Skin of body (tissue), 2 donors: ENCODE measurements around the gene SEC24C. TPM values are rescaled to one million over a fixed set of nuclear protein-coding genes. Genes with fewer than 3 reads are reported as not detected.
"Not testable (repeated sequence)": the region's sequence is repeated elsewhere in the genome, so short reads cannot be mapped to it uniquely, and the experiment has no call there.

Experiments used
- DNase-seq: peaks from one replicate; lab custom pipeline; 2025; lab: John Stamatoyannopoulos, UW
- total RNA-seq: library from RNA; depleted of rRNA; stranded (reverse); fragments of >200 nt; gene quantifications from one replicate; pipeline ENCODE4 v1.2.3, GENCODE V29; 2014

Gene SEC24C, protein sequence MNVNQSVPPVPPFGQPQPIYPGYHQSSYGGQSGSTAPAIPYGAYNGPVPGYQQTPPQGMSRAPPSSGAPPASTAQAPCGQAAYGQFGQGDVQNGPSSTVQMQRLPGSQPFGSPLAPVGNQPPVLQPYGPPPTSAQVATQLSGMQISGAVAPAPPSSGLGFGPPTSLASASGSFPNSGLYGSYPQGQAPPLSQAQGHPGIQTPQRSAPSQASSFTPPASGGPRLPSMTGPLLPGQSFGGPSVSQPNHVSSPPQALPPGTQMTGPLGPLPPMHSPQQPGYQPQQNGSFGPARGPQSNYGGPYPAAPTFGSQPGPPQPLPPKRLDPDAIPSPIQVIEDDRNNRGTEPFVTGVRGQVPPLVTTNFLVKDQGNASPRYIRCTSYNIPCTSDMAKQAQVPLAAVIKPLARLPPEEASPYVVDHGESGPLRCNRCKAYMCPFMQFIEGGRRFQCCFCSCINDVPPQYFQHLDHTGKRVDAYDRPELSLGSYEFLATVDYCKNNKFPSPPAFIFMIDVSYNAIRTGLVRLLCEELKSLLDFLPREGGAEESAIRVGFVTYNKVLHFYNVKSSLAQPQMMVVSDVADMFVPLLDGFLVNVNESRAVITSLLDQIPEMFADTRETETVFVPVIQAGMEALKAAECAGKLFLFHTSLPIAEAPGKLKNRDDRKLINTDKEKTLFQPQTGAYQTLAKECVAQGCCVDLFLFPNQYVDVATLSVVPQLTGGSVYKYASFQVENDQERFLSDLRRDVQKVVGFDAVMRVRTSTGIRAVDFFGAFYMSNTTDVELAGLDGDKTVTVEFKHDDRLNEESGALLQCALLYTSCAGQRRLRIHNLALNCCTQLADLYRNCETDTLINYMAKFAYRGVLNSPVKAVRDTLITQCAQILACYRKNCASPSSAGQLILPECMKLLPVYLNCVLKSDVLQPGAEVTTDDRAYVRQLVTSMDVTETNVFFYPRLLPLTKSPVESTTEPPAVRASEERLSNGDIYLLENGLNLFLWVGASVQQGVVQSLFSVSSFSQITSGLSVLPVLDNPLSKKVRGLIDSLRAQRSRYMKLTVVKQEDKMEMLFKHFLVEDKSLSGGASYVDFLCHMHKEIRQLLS
- total RNA-seq: 39.4 TPM

DNA sequence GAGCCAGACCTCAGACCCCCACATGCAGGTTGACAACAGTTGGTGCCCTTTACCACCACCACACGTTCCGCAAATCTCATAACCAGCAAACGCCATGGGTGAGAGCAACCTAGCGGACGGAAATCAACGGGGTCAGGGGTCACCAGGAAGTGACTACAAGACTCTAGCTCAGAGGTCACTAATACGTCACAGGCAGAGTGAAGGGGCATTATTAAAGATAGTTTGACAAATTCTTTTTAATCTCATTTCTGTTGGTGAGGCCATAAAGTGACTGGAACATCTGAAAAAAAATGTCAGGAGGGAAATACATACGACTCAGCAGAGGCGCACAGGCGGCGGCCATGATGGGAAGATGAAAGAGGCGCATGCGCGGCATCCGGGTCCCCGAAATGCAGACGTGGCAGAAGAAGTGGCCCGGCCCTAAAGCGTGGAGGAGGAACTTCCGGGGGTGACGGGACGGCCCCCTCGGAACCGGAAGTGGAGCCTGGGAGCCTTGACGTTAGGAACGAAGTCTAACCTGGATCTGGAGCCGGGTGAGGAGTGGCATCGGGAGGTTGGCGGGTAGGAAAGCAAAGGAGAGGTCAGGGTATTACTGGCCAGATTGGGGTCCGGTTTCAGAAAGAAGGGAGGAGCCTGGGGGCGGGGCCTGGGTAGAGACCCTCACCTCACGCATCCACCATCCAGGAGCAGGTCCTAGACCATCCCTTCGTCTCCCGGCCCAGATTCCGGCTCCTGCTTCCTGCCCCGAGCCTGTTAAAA, at the start of gene SEC24C:
TSS of gene SEC24C (plus strand) at position 468 of the 759 bp plus-strand sequence. CDS start 2,461 bp downstream, outside the sequence.
- DNase-seq: peak; percentile 95

DNA sequence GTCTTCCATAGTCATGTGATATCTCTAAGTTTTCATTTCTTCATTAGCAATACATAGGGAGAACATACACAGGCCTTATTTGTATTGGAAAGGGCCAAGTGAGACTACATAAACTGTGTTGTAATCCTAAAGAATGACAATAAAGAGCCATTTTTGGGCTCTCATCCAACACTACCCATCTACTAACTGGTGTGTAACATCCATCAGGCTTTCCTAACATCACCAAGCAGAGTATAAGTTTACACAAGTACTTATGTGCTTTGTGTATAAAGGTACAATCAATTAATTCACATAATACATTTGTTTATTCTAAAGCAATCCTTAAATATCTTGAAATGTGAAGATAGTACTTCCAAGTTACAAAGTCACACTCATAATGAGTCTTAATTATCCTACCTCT, 48.9 kb upstream of the SEC24C start:
- DNase-seq: not testable (repeated sequence)

DNA sequence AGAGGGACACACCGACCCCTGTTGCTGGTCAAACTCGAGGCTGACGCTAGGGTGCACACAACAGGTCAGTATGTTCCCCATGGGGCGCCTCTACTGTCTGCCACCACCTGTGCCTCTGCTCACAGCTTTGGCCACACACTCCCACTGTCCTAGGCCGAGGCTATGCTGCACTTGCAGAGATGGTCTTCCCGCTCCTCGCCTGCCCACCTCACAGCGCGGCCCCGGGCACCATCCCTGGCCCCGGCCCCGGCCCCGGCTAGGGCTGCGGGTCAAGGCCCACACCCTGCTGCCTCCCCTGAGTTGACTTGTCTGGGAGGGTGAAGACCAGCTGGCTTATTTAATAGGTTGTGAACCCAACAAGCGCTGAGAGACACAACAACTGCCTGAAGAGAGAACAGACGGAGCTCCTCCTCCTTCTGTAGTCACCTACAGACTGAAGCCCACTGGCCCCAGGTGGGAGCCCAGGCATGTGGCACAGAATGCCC, 46.5 kb upstream of the SEC24C start, which contains the start of gene AGAP5:
TSS of gene AGAP5 (minus strand) at position 435 of the 485 bp plus-strand sequence. CDS start at position 81, 354 bp downstream.
- not testable (repeated sequence) for DNase-seq

DNA sequence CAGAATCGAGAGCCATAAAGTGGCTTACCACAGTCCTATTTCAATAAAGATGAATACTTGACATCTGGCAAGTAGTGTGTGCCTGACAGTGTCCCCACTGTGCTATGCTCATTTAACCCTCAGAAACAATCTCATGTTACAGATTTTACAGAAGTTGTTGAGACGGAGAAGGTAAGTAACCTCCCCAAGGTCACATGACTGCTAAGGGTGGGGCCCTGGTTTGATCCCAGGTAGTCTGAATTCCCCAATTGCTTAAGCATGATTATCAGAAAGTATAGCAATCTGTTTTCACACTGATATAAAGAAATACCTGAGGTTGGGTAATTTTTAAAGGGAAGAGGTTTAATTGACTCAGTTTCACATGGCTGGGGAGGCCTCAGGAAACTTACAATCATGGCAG, 45.4 kb upstream of the SEC24C start:
- DNase-seq: not testable (repeated sequence)

DNA sequence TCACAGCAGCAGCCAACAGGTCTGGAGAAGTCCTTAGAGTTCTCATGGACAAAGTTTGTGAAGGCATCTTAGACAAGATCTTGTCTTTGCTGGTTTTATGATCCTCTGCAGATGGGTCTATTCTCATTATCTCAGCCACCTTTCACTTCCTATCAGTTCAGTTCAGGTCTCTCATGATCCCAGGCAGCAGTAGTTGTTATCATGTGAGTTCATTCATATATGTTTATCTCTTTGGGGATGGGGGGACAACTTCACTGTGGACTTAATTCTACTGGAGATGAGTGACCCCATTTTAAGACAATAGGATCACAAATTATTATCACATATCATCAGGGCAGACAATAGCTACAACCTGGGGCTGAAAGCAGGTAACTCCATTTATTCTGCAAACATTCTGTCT, 40.2 kb upstream of the SEC24C start:
- not testable (repeated sequence) for DNase-seq

DNA sequence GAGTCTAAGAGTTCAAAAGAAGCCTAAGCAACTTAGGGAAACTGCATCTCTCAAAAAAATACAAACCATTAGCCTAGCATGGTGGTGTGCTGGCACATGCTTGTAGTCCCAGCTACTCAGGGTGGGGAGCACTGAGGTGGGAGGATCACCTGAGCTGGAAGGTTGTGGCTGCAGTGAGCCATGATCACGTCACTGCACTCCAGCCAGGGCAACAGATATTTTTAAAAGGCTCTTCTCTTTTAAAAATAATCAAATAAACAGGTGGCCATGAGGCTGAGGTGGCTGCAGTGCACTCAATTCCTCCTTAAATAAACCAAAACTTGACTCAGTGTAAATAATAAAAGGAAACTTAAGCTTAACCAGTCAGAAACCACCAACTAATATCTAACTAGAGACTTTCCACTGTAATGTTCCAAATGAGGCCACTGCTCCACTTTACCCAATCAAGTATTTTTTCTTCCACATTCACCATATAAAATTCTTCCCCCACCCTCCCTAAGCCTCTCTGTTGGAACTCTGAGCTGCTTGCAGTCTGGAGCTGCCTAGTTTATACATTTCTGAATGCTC, 38.6 kb upstream of the SEC24C start:
- DNase-seq: not testable (repeated sequence)

DNA sequence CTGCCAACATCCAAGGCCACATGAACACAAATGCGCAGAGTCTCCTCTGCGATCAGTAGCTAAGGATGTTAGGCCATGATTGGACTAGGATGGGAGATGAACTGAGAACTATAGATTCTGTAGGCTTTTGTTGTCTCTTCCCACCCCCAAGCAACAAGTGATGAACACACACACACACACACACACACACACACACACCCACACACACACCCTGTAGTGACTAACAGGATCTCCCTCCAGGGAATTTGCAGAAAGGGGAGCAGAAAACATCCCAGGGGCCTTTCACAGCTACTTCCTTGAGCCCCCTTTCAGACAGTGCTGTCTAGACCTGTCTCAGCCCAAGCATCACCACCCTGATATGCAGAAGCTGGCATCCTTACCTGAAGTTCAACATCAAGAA, 37.7 kb upstream of the SEC24C start:
- DNase-seq: not testable (repeated sequence)

DNA sequence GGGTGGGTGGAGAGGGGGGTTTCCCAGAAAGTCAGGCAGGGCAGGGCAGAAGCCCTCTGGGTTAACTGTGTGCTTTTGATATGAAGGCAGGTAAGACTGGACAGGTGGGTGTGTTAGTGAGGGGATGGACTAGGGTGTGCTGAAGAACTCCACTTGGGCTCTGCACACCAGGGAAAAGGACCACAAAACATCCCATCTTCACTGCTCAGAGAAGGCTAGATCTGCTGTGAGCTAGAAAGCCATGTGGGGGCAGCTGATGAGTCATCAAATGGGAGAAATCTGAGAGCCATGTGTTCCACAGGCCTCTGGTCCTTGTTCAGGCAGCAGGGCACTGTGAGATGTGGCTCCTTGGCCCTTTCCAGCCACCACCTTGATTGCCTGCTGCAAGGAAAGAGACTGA, 36.5 kb upstream of the SEC24C start:
- DNase-seq: not testable (repeated sequence)

DNA sequence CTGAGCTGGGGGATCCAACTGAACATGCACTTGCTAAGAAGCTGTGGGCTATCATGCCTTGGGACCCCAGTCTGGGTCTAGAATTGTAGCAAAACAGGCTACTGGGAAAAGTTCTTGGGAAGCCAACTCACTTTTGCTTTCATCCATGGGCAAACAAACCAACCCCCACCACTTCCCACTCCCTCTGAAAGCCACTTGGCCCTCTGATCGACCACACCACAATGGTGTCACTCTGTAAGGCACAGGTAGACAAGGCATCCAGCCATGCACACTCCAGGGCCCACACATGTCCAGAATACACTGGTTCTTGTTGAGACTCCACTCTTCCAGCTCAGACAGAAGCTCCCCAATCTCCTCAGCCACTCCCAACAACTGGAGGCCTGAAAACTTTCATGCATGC, 36.0 kb upstream of the SEC24C start:
- not testable (repeated sequence) for DNase-seq

DNA sequence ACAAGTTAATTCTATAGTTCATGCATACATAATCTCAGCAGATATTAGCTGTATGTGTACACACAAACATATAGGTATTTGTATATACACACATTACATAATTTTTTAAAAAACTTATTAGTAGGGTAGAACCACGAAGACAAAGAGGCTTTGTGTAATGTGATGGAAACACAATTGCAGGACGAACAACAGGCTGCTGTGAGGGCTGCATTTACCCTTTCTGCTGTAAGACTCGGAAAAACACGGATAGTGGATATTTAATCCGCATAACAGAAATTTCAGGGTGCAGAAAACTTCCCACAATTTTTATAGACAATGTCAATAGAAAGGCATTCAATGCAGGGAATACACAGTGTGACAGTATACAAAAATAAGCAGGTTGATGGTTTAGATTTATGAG, 32.5 kb upstream of the SEC24C start:
- DNase-seq: not testable (repeated sequence)

DNA sequence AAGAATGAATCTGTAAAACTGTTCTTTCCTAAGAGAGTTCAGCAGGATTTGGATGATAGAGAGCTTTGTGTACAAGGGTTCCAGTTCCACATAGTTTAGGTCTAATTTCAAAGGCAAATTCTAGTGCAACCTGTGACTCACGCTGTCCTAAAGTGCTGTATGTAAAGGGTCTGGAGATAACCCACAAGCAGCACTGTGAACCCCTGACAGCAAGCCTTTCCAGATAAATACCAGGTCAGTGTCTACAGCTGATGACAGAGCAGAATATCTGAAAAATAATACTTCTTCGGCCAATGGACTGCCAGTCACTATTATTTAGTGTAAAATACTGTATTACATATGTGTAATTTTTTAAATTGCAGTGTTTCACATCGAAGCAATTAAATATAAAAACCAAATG, 30.3 kb upstream of the SEC24C start:
- not testable (repeated sequence) for DNase-seq

DNA sequence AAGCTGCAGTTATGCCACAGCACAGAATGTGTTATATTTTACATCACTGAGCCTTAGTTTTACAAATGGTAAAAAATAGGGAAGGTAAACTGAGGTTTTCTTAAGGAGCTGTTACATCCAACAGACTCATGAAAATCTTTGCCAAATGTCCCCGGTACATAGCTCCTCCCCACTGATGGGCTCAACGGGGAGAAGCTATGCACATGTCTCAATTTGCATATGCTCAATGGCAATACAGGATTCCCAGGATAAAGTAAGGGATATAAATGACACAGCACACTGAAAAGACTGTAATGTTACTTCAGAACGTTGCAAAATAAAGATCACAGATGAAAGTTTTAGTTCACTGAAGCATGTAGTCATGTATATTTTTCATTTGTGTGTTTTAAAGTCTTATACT, 29.7 kb upstream of the SEC24C start:
- not testable (repeated sequence) for DNase-seq

DNA sequence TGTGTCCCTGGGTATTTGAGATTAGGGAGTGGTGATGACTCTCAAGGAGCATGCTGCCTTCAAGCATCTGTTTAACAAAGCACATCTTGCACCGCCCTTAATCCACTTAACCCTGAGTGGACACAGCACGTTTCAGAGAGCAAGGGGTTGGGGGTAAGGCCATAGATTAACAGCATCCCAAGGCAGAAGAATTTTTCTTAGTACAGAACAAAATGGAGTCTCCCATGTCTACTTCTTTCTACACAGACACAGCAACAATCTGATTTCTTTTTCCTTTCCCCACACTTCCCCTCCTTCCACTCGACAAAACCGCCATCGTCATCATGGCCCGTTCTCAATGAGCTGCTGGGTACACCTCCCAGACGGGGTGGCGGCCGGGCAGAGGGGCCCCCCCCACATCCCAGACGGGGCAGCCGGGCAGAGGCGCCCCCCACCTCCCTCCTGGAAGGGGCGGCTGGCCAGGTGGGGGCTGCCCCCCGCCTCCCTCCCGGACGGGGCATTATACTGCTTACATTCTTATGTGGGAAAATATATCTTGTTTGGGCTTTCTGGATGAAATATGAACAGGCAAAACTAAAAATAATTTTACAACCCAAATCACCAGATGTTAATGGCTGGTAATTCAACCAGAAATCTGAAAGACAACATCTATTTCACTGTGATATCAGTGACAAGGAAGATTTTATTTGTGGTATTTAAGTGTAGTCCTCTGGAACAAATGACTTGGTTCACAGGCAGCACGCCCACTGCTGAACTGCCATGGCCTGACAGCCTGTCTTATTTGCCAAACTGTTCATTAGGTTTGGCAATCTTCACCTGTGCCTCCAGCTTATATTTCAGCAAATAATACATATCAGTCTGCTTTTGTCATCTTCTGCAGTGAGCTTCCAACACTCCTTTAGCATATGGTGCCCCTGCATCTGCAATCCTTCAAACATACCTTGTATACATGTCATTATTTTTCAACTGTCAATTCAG, 28.7 kb upstream of the SEC24C start:
- DNase-seq: not testable (repeated sequence)

DNA sequence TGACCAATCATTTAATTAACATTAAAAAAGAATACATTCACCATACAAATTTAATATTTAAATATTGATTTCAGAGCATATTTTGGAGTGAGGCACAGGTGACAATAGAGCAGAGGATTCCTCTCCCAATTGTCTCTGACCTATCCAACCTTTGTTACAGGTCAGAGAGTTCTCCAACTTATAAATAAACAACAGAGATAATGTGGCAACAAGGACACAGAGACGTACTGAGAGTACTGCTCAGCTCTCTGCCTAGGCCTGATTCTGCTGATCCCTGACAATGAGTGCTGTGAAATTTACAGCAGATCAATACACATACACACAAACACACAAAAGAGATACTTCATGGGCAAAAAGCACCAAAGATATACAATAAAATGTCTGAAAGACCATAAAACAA, 27.9 kb upstream of the SEC24C start:
- no peak for DNase-seq

DNA sequence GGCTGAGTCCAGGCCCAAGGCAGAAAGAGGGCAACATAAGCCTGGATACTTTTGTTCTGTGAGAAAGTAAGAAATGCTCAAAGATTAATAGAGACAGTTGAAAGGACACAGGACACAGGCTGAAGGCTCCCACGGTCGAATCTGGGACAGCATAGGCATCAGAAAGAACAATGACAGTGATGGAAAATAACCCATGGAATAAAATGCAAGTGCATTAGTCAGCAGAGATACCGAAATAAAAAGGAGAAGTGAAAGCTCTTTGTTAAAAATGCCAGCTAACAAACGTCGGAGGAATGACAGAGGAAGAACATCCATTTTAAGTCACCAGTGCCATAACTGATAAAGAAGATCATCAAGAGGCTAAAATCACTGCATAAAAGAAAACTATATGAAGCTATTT, 26.6 kb upstream of the SEC24C start:
- no peak for DNase-seq

DNA sequence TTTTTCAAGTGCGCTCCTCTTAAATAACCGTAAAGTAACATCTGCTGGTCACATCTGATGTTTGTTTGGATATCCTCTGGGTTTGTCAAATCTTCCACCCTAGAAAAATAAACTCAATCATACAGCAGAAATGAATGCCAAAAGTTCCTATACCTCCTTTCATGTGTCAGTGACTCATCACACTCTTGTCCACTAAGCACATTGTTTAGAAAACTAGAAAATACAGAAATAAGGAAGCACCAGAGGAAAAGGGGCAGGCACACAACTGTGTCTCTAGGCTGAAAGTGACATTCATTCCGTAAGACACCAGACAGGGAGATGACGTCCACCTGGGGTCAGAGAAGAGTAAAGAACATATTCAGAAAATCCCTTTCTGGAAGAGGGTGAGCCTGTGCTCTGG, 23.6 kb upstream of the SEC24C start:
- not testable (repeated sequence) for DNase-seq

DNA sequence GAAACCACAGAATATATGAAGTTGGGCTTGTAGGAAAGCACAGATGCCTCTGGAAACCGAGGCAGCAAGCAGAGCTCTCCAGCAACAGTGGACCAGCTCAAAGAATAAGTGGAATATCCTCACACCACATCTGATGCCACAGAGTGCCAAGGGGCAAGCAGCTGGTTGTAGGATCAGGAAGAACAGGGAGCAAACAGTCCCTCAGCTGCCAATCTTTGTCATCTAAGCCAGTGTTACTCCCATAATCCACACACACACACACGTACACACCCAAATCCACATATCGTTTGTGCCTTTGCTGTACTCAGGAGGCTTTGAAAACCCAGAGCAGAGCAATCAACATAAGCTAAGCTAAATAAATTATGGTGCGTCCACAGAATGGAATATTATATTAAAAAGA, 20.7 kb upstream of the SEC24C start:
- no peak for DNase-seq

DNA sequence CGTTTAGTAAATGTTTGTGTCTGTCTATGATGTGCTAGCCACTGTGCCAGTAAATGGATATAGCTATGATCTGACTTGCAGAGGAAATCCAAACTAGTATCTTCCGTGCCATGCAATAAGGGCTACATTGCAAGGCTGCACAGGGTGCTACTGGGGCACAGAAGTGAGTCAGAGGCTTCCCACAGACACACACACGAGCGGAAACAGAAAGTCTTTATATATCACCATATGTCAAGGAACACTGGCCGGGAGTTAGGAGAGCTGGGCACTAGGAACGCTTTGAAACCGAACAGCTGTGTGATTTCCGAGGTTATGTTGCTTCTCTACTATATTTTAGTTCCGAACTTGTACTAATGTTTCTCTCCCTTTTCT, 14.4 kb upstream of the SEC24C start:
- DNase-seq: not testable (repeated sequence)
